ENCODE data around the gene NKX1-1.

GRCh38 chr4:1366371-1367229 is 39.6 kb downstream of the NKX1-1 start:
- no peak for TF ChIP-seq CTCF (IDR thresholded peaks at IDR 0.05)
- no peak for TF ChIP-seq POLR2A (IDR thresholded peaks at IDR 0.05)
